OCI-LY7 (cell line): ENCODE measurements around the gene CTBS. TPM values are rescaled to one million over a fixed set of nuclear protein-coding genes. Genes with fewer than 3 reads are reported as not detected.
A peak's percentile ranks its signal among the peaks of the same experiment; 100 is the strongest.

ENCODE experiments used
- BruUV-seq: library from RNA; stranded (reverse); fragments of 400-500 nt; replicated peaks from 2 replicates; lab custom pipeline; 2021; lab: Mats Ljungman, UMichigan
- CTCF ChIA-PET: fragments of 300-600 bp; sonication (Branson Sonifier 250); formaldehyde crosslinking; loops from one replicate; lab custom pipeline; 2022; ENCODE audit warnings: antibody characterized with exemption; ENCODE audit not compliant: unreplicated experiment; lab: Charles Lee
- POLR2A ChIA-PET: fragments of 300-600 bp; sonication (Branson Sonifier 250); formaldehyde crosslinking; loops from one replicate; lab custom pipeline; 2022; ENCODE audit warnings: antibody characterized with exemption; lab: Charles Lee
- DNase-seq: peaks from one replicate; pipeline ENCODE4 v3.0.0-alpha.2; 2015; ENCODE audit warnings: low spot score
- H2AFZ ChIP-seq: fragments of 200-600 bp; sonication (generic), shearing (Covaris generic); 2 replicates; pipeline ENCODE4 v1.6.1; 2014; ENCODE audit warnings: mild to moderate bottlenecking, antibody characterized with exemption, low read length, moderate library complexity
- H3K27ac ChIP-seq: fragments of 200-600 bp; sonication (generic); 2 replicates; pipeline ENCODE4 v1.5.1; 2014; ENCODE audit warnings: mixed run types, low read depth, mild to moderate bottlenecking, moderate library complexity, low read length, inconsistent platforms; ENCODE audit not compliant: poor library complexity, severe bottlenecking
- H3K36me3 ChIP-seq: fragments of 200-600 bp; sonication (generic); 2 replicates; pipeline ENCODE4 v1.6.1; 2014; ENCODE audit warnings: mild to moderate bottlenecking, antibody characterized with exemption, low read length, moderate library complexity, mixed read lengths; ENCODE audit not compliant: insufficient read depth
- H3K4me1 ChIP-seq: fragments of 200-600 bp; sonication (generic); 2 replicates; pipeline ENCODE4 v1.5.1; 2014; ENCODE audit warnings: mild to moderate bottlenecking, low read length; ENCODE audit not compliant: insufficient read depth, poor library complexity, severe bottlenecking
- H3K4me2 ChIP-seq: fragments of 200-600 bp; sonication (generic); 2 replicates; pipeline ENCODE4 v1.6.1; 2014; ENCODE audit warnings: mild to moderate bottlenecking, low read length
- H3K4me3 ChIP-seq: fragments of 200-600 bp; sonication (generic); 2 replicates; pipeline ENCODE4 v1.5.1; 2014; ENCODE audit warnings: mild to moderate bottlenecking, low read depth, low read length; ENCODE audit not compliant: poor library complexity, severe bottlenecking
- H3K79me2 ChIP-seq: fragments of 200-600 bp; sonication (generic); 2 replicates; pipeline ENCODE4 v1.6.1; 2016; ENCODE audit warnings: low read depth, mild to moderate bottlenecking, low read length, moderate library complexity, mixed read lengths; ENCODE audit not compliant: insufficient read depth
- H3K9me2 ChIP-seq: fragments of 200-600 bp; sonication (generic); 2 replicates; pipeline ENCODE4 v1.6.1; 2016; ENCODE audit warnings: mild to moderate bottlenecking, low read length, mixed read lengths; ENCODE audit not compliant: insufficient read depth
- H3K9me3 ChIP-seq: fragments of 200-600 bp; sonication (generic); 2 replicates; pipeline ENCODE4 v1.6.1; 2014; ENCODE audit warnings: mild to moderate bottlenecking, mixed run types, low read length, mixed read lengths
- H4K20me1 ChIP-seq: fragments of 200-600 bp; sonication (generic); 2 replicates; pipeline ENCODE4 v1.6.1; 2014; ENCODE audit warnings: mild to moderate bottlenecking, antibody characterized with exemption, low read length, moderate library complexity, mixed read lengths; ENCODE audit not compliant: insufficient read depth
- CTCF ChIP-seq: fragments of 200-600 bp; sonication (generic); conservative IDR thresholded peaks from 2 replicates; pipeline ENCODE4 v1.5.1; 2014; ENCODE audit warnings: mild to moderate bottlenecking, antibody characterized with exemption, low read length, moderate library complexity, mixed read lengths
- EZH2phosphoT487 ChIP-seq: fragments of 200-600 bp; sonication (generic); IDR thresholded peaks from 2 replicates; pipeline ENCODE4 v1.6.1; 2018; ENCODE audit warnings: low read depth, borderline replicate concordance, mild to moderate bottlenecking, mixed run types, antibody characterized with exemption, low read length, moderate library complexity, mixed read lengths
- intact Hi-C: fragments of 100-400 bp; cut with micrococcal nuclease; formaldehyde crosslinking; loops from one replicate; pipeline ENCODE4 v1.10.0; 2022; ENCODE audit not compliant: unreplicated experiment
- total RNA-seq, 2 experiments: library from RNA; depleted of rRNA in 1 of 2; stranded (reverse); fragments of >200 nt in 1 of 2; shearing (Covaris generic) in 1 of 2; gene quantifications; 2 replicates each; pipeline ENCODE4 v1.2.3, GENCODE V29; 2014 to 2022

The CTBS gene
- total RNA-seq, 2 experiments from 2014 or later = 4.5 to 9.3 TPM

- ChIA-PET CTCF (no interaction called here), POLR2A (interaction anchor here (1.1 to 1.3 kb wide), 2 partner anchors 13 to 82 kb away, joined by 3 read pairs; no protein-coding TSS in a partner anchor)
- Histone ChIP-seq H2AFZ (no peak overlapping the region), H3K4me2 (no peak overlapping the region), H3K9me2 (no peaks in the 10 kb centered on the region), H3K4me1 (no peaks in the 10 kb centered on the region), H4K20me1 (no peaks in the 10 kb centered on the region), H3K27ac (no peak overlapping the region), H3K36me3 (no peaks in the 10 kb centered on the region), H3K9me3 (0 out of 2 replicates have a peak, but pooled peaks cover 4% of the 10 kb centered on the region), H3K4me3 (no peak overlapping the region), H3K79me2 (no peaks in the 10 kb centered on the region)
- intact Hi-C loops = no loop called here
- no peak for DNase-seq
- no TSS peak for BruUV-seq
- no peak for TF ChIP-seq CTCF
- no peak for TF ChIP-seq EZH2phosphoT487
Observed at GRCh38 chr1:84583648-84584047, 9.4 kb upstream of the CTBS start.

GRCh38 chr1:84582802-84583587, 8.8 kb upstream of the CTBS start:
- peak; percentile 4 for DNase-seq
- CTCF ChIA-PET = no interaction called here

More at GRCh38 chr1:84582802-84583587, 8.8 kb upstream of the CTBS start:
- no peak overlapping the region for H3K27ac ChIP-seq
- BruUV-seq = no TSS peak
- no peaks in the 10 kb centered on the region for H4K20me1 ChIP-seq
- intact Hi-C loops = no loop called here
- no peaks in the 10 kb centered on the region for H3K79me2 ChIP-seq
- no peak overlapping the region for H3K4me3 ChIP-seq
- H3K4me1 ChIP-seq = no peaks in the 10 kb centered on the region
- H2AFZ ChIP-seq = no peak overlapping the region
- H3K9me3 ChIP-seq = 0 out of 2 replicates have a peak, but pooled peaks cover 4% of the 10 kb centered on the region
- TF ChIP-seq EZH2phosphoT487 (no peak), CTCF (no peak)
- H3K9me2 ChIP-seq = no peaks in the 10 kb centered on the region
- POLR2A ChIA-PET = interaction anchor here (0.9 to 1.3 kb wide), 2 partner anchors 9 to 81 kb away, joined by 3 read pairs; partner anchors contain the start of gene CTBS
- no peaks in the 10 kb centered on the region for H3K36me3 ChIP-seq
- H3K4me2 ChIP-seq = no peak overlapping the region
